ENCODE results near the gene TMEM185A. TPM values are rescaled to one million over a fixed set of nuclear protein-coding genes. Genes with fewer than 3 reads are reported as not detected.
A peak's percentile ranks its signal among the peaks of the same experiment; 100 is the strongest.
"Not testable (repeated sequence)": the region's sequence is repeated elsewhere in the genome, so short reads cannot be mapped to it uniquely, and the experiment has no call there.

The TMEM185A gene
- total RNA-seq, 1 donor from 2014 or later = 28.5 TPM

GRCh38 chrX:149618871-149619270 lies 12.7 kb downstream of the TMEM185A start:
- DNase-seq (ENCODE audit: low read depth, low spot score) = no peak
- Mint-ChIP-seq H3K4me1 (no peaks in the 10 kb centered on the region), H3K36me3 (ENCODE audit: low read depth) (no peaks in the 10 kb centered on the region), H3K9me3 (peaks cover 2% of the 10 kb centered on the region), H3K4me3 (no peak overlapping the region), H3K27me3 (ENCODE audit: low read depth) (no peaks in the 10 kb centered on the region), H3K27ac (ENCODE audit: unreplicated experiment) (no peak overlapping the region)
- TF ChIP-seq CTCF (conservative IDR thresholded peaks at IDR 0.05) = no peak

GRCh38 chrX:149611623-149612175 lies 19.9 kb downstream of the TMEM185A start:
- no peaks in the 10 kb centered on the region for H3K27me3 Mint-ChIP-seq (ENCODE audit: low read depth)
- no peak for TF ChIP-seq CTCF (conservative IDR thresholded peaks at IDR 0.05)
- no peaks in the 10 kb centered on the region for H3K4me1 Mint-ChIP-seq
- peaks cover 6% of the 10 kb centered on the region for H3K36me3 Mint-ChIP-seq (ENCODE audit: low read depth)
- H3K27ac Mint-ChIP-seq (ENCODE audit: unreplicated experiment) = no peak overlapping the region
- H3K9me3 Mint-ChIP-seq = peaks cover 5% of the 10 kb centered on the region
- no peak for DNase-seq (ENCODE audit: low read depth, low spot score)
- no peak overlapping the region for H3K4me3 Mint-ChIP-seq

GRCh38 chrX:149610511-149610910 lies 21.1 kb downstream of the TMEM185A start:
- Mint-ChIP-seq H3K4me3 (no peak overlapping the region), H3K9me3 (peaks cover 10% of the 10 kb centered on the region), H3K27ac (ENCODE audit: unreplicated experiment) (no peak overlapping the region), H3K36me3 (ENCODE audit: low read depth) (peaks cover 9% of the 10 kb centered on the region), H3K27me3 (ENCODE audit: low read depth) (no peaks in the 10 kb centered on the region), H3K4me1 (no peaks in the 10 kb centered on the region)
- no peak for TF ChIP-seq CTCF (conservative IDR thresholded peaks at IDR 0.05)
- DNase-seq (ENCODE audit: low read depth, low spot score) = no peak

GRCh38 chrX:149607699-149608098 lies 23.9 kb downstream of the TMEM185A start:
- Mint-ChIP-seq H3K9me3 (peaks cover 7% of the 10 kb centered on the region), H3K4me1 (no peaks in the 10 kb centered on the region), H3K36me3 (ENCODE audit: low read depth) (peaks cover 16% of the 10 kb centered on the region), H3K27ac (ENCODE audit: unreplicated experiment) (no peak overlapping the region), H3K27me3 (ENCODE audit: low read depth) (no peaks in the 10 kb centered on the region), H3K4me3 (no peak overlapping the region)
- no peak for DNase-seq (ENCODE audit: low read depth, low spot score)
- no peak for TF ChIP-seq CTCF (conservative IDR thresholded peaks at IDR 0.05)

GRCh38 chrX:149605248-149605885 lies 26.2 kb downstream of the TMEM185A start:
- not testable (repeated sequence) for H3K27me3 Mint-ChIP-seq (ENCODE audit: low read depth); H3K4me1 Mint-ChIP-seq; DNase-seq (ENCODE audit: low read depth, low spot score); H3K4me3 Mint-ChIP-seq; H3K27ac Mint-ChIP-seq (ENCODE audit: unreplicated experiment); H3K9me3 Mint-ChIP-seq
- peaks cover 13% of the 10 kb centered on the region for H3K36me3 Mint-ChIP-seq (ENCODE audit: low read depth)

- not testable (repeated sequence) for H3K27ac Mint-ChIP-seq (ENCODE audit: unreplicated experiment); H3K27me3 Mint-ChIP-seq (ENCODE audit: low read depth); H3K4me1 Mint-ChIP-seq; H3K36me3 Mint-ChIP-seq (ENCODE audit: low read depth); DNase-seq (ENCODE audit: low read depth, low spot score); H3K9me3 Mint-ChIP-seq; H3K4me3 Mint-ChIP-seq
- peak; percentile 19 for TF ChIP-seq CTCF (conservative IDR thresholded peaks at IDR 0.05)
Observed at GRCh38 chrX:149598603-149599002, 33.0 kb downstream of the TMEM185A start.

GRCh38 chrX:149595943-149596342 lies 35.6 kb downstream of the TMEM185A start:
- H3K4me3 Mint-ChIP-seq; H3K36me3 Mint-ChIP-seq (ENCODE audit: low read depth); H3K27ac Mint-ChIP-seq (ENCODE audit: unreplicated experiment); H3K9me3 Mint-ChIP-seq; H3K4me1 Mint-ChIP-seq; H3K27me3 Mint-ChIP-seq (ENCODE audit: low read depth); DNase-seq (ENCODE audit: low read depth, low spot score): not testable (repeated sequence)

- not testable (repeated sequence) for H3K36me3 Mint-ChIP-seq (ENCODE audit: low read depth); H3K4me1 Mint-ChIP-seq; H3K4me3 Mint-ChIP-seq; DNase-seq (ENCODE audit: low read depth, low spot score); H3K27ac Mint-ChIP-seq (ENCODE audit: unreplicated experiment); H3K27me3 Mint-ChIP-seq (ENCODE audit: low read depth); H3K9me3 Mint-ChIP-seq
Observed at GRCh38 chrX:149595214-149595613, 36.4 kb downstream of the TMEM185A start, which contains the start of gene HSFX2. Gene HSFX2 (minus strand): TSS chrX:149595314. CDS start chrX:149594700, 614 bp downstream.

GRCh38 chrX:149590993-149591392 lies 40.6 kb downstream of the TMEM185A start:
- H3K36me3 Mint-ChIP-seq (ENCODE audit: low read depth); H3K4me3 Mint-ChIP-seq; H3K27me3 Mint-ChIP-seq (ENCODE audit: low read depth); H3K9me3 Mint-ChIP-seq; H3K4me1 Mint-ChIP-seq; H3K27ac Mint-ChIP-seq (ENCODE audit: unreplicated experiment); DNase-seq (ENCODE audit: low read depth, low spot score): not testable (repeated sequence)

Data from neural crest cell (in vitro differentiated cells).